Fibroblast of skin of scalp (primary cell): Measurements from ENCODE around the gene TTC28.
"Not testable (repeated sequence)": the region's sequence is repeated elsewhere in the genome, so short reads cannot be mapped to it uniquely, and the experiment has no call there.

Source experiments
- DNase-seq: peaks from one replicate; pipeline ENCODE4 v3.0.0-alpha.2; 2013

TTC28 gene

GRCh38 chr22:28480000-28480715 is 199.5 kb downstream of the TTC28 start:
- no peak for DNase-seq

GRCh38 chr22:28478564-28478963 is 201.1 kb downstream of the TTC28 start:
- no peak for DNase-seq

- DNase-seq, result no peak
Measured at GRCh38 chr22:28477556-28477955, 202.1 kb downstream of the TTC28 start.

GRCh38 chr22:28474330-28474729 is 205.3 kb downstream of the TTC28 start:
- no peak for DNase-seq

- DNase-seq, result no peak
Measured at GRCh38 chr22:28473258-28473657, 206.4 kb downstream of the TTC28 start.

- DNase-seq, result not testable (repeated sequence)
Measured at GRCh38 chr22:28467055-28467454, 212.6 kb downstream of the TTC28 start.

- DNase-seq, result no peak
Measured at GRCh38 chr22:28466399-28466798, 213.2 kb downstream of the TTC28 start.

- DNase-seq, result no peak
Measured at GRCh38 chr22:28465841-28466240, 213.8 kb downstream of the TTC28 start.

GRCh38 chr22:28464127-28464526 is 215.5 kb downstream of the TTC28 start:
- DNase-seq, result peak; percentile 61

GRCh38 chr22:28463408-28463807 is 216.2 kb downstream of the TTC28 start:
- DNase-seq, result not testable (repeated sequence)

- no peak for DNase-seq
Measured at GRCh38 chr22:28462901-28463300, 216.7 kb downstream of the TTC28 start.

GRCh38 chr22:28462041-28462440 is 217.6 kb downstream of the TTC28 start:
- DNase-seq, result no peak

GRCh38 chr22:28454431-28455064 is 225.1 kb downstream of the TTC28 start:
- DNase-seq, result no peak

- DNase-seq, result no peak
Measured at GRCh38 chr22:28450109-28450508, 229.5 kb downstream of the TTC28 start.

- DNase-seq, result no peak
Measured at GRCh38 chr22:28449041-28449440, 230.6 kb downstream of the TTC28 start.

GRCh38 chr22:28448625-28449024 is 231.0 kb downstream of the TTC28 start:
- no peak for DNase-seq

- no peak for DNase-seq
Measured at GRCh38 chr22:28444659-28445058, 235.0 kb downstream of the TTC28 start.

- DNase-seq, result peak; percentile 82
Measured at GRCh38 chr22:28443526-28443876, 236.1 kb downstream of the TTC28 start.

GRCh38 chr22:28442711-28443525 is 236.7 kb downstream of the TTC28 start:
- DNase-seq, result peak; percentile 63

- peak; percentile 84 for DNase-seq
Measured at GRCh38 chr22:28442264-28442710, 237.4 kb downstream of the TTC28 start.

- no peak for DNase-seq
Measured at GRCh38 chr22:28441720-28442263, 237.8 kb downstream of the TTC28 start.

GRCh38 chr22:28440592-28441390 is 238.8 kb downstream of the TTC28 start:
- DNase-seq, result peak; percentile 51
